PC-9 (cell line): ENCODE measurements around the gene RPL23. TPM values are rescaled to one million over a fixed set of nuclear protein-coding genes. Genes with fewer than 3 reads are reported as not detected.

Experiments
- BruUV-seq: library from RNA; stranded (reverse); fragments of 400-500 nt; replicated peaks from 2 replicates; lab custom pipeline; 2021; lab: Mats Ljungman, UMichigan
- CTCF ChIA-PET: fragments of 300-600 bp; sonication (Branson Sonifier 250); formaldehyde crosslinking; loops from one replicate; lab custom pipeline; 2022; ENCODE audit warnings: antibody characterized with exemption; lab: Charles Lee
- POLR2A ChIA-PET: fragments of 300-600 bp; sonication (Branson Sonifier 250); formaldehyde crosslinking; loops from one replicate; lab custom pipeline; 2022; ENCODE audit warnings: antibody characterized with exemption; ENCODE audit not compliant: unreplicated experiment; lab: Charles Lee
- DNase-seq, 2 experiments: peaks; one replicate each; pipeline versions ENCODE4 v3.0.0 to v3.0.0-alpha.2; 2015 to 2022; ENCODE audit warnings: mixed read lengths in 1 of 2
- H2AFZ ChIP-seq: fragments of 200-600 bp; sonication (generic); 2 replicates; pipeline ENCODE4 v1.8.1; 2017; ENCODE audit warnings: antibody characterized with exemption
- H3F3A ChIP-seq: fragments of 200-600 bp; sonication (generic); 2 replicates; pipeline ENCODE4 v1.8.1; 2017; ENCODE audit warnings: antibody characterized with exemption, mild to moderate bottlenecking, low read depth; ENCODE audit not compliant: insufficient read depth
- H3K27ac ChIP-seq: fragments of 200-600 bp; sonication (generic); 2 replicates; pipeline ENCODE4 v1.6.1; 2016; ENCODE audit warnings: mixed run types
- H3K27me3 ChIP-seq: fragments of 200-600 bp; sonication (generic); 2 replicates; pipeline ENCODE4 v1.6.1; 2016; ENCODE audit warnings: low read depth, mixed run types; ENCODE audit not compliant: insufficient read depth
- H3K36me3 ChIP-seq: fragments of 200-600 bp; sonication (generic); 2 replicates; pipeline ENCODE4 v1.6.1; 2016; ENCODE audit warnings: low read depth, mixed run types
- H3K4me1 ChIP-seq: fragments of 200-600 bp; sonication (generic); replicated peaks from 2 replicates; pipeline ENCODE4 v1.6.1; 2016; ENCODE audit warnings: mixed run types; ENCODE audit not compliant: insufficient read depth
- H3K4me2 ChIP-seq: fragments of 200-600 bp; sonication (generic); 2 replicates; pipeline ENCODE4 v1.6.1; 2017; ENCODE audit warnings: mixed run types
- H3K4me3 ChIP-seq: fragments of 200-600 bp; sonication (generic); 2 replicates; pipeline ENCODE4 v1.6.1; 2016; ENCODE audit warnings: mixed run types
- H3K79me2 ChIP-seq: fragments of 200-600 bp; sonication (generic); 2 replicates; pipeline ENCODE4 v1.6.1; 2017; ENCODE audit warnings: low read depth, mixed run types
- H3K9me2 ChIP-seq: fragments of 200-600 bp; sonication (generic); 2 replicates; pipeline ENCODE4 v1.8.1; 2017; ENCODE audit warnings: mild to moderate bottlenecking; ENCODE audit not compliant: insufficient read depth
- H3K9me3 ChIP-seq: fragments of 200-600 bp; sonication (generic); 2 replicates; pipeline ENCODE4 v1.8.1; 2016; ENCODE audit warnings: low read depth; ENCODE audit not compliant: insufficient read depth
- H4K20me1 ChIP-seq: fragments of 200-600 bp; sonication (generic); 2 replicates; pipeline ENCODE4 v1.8.1; 2017; ENCODE audit not compliant: insufficient read depth
- EZH2 ChIP-seq: fragments of 200-600 bp; sonication (generic); IDR thresholded peaks from 2 replicates; pipeline ENCODE4 v1.8.0; 2017; ENCODE audit warnings: antibody characterized with exemption, low read depth
- intact Hi-C: fragments of 100-400 bp; cut with micrococcal nuclease; formaldehyde crosslinking; loops from one replicate; pipeline ENCODE4 v1.10.0; 2022; ENCODE audit not compliant: unreplicated experiment
- total RNA-seq: library from RNA; stranded (reverse); gene quantifications from 2 replicates; pipeline ENCODE4 v1.2.3, GENCODE V29; 2021
- TF ChIP-seq, protein P1 (sequence below): fragments of 200-600 bp; sonication (generic); conservative IDR thresholded peaks from 2 replicates; pipeline ENCODE4 v1.6.1; 2017; ENCODE audit warnings: mixed run types, antibody characterized with exemption, mild to moderate bottlenecking, moderate library complexity

RPL23 gene
- total RNA-seq, 1 experiment from 2014 or later, result 1,146 TPM

DNA sequence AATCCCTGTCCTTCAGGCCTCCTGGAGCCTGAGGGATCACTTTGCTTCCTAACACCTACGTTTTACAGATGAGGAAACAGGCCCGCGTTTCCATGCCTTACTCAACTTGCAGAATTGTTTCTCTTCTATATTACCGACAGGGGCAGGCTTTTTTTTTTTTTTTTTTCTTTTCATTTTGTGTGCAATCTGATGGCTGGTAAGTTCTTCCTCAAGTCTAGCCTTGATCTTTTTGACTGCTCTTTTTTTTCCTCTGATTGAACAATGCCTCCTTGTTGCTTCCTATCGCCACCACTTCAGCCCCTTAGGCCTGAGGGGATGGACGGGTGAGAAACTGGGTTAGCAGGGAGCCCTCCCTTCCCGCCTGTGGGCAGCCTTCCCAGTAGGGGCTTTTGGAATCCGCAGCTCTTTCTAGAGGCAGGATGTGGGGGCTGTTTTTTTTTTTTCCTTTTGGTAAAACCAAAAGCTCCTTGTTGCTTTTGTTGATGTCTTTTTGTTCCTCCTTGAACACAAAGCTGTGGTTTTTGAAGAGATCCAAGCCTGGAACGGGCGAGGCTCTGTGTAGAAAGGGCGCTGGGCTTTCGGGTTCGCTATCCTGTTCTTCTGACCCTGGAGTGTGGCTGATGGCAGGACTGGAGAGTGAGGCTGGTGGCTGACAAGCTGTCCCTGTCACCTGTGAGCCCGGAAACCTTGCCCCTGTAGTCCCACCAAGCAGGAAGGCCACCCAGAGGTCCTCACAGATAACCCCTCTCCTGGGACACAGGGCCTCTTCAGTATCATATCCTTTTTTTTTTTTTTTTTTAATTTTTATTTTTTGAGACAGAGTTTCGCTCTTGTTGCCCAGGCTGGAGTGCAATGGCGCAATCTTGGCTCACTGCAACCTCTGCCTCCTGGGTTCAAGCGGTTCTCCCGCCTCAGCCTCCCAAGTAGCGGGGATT is 30.3 kb upstream of the RPL23 start:
- Histone ChIP-seq H3K27me3 (no peaks in the 10 kb centered on the region), H3K27ac (no peak overlapping the region), H2AFZ (no peak overlapping the region), H3F3A (peaks cover 59% of the 10 kb centered on the region), H3K36me3 (peaks cover 41% of the 10 kb centered on the region), H4K20me1 (peaks cover 79% of the 10 kb centered on the region), H3K4me1 (peaks cover 52% of the 10 kb centered on the region), H3K9me3 (no peaks in the 10 kb centered on the region), H3K4me3 (no peak overlapping the region), H3K9me2 (no peaks in the 10 kb centered on the region), H3K79me2 (peaks cover 90% of the 10 kb centered on the region), H3K4me2 (peak overlapping the region; percentile 21; the same call in 1 of the 2 replicates)
- ChIA-PET CTCF (interaction anchor here (0.7 kb wide), 1 partner anchor 118 kb away, joined by 5 read pairs; no protein-coding TSS in a partner anchor), POLR2A (interaction anchor here (0.7 kb wide), 1 partner anchor 52 kb away, joined by 10 read pairs; no protein-coding TSS in a partner anchor)
- BruUV-seq, result no TSS peak
- intact Hi-C loops, result no loop called here
- DNase-seq, result no peak
- TF ChIP-seq, protein P1, sequence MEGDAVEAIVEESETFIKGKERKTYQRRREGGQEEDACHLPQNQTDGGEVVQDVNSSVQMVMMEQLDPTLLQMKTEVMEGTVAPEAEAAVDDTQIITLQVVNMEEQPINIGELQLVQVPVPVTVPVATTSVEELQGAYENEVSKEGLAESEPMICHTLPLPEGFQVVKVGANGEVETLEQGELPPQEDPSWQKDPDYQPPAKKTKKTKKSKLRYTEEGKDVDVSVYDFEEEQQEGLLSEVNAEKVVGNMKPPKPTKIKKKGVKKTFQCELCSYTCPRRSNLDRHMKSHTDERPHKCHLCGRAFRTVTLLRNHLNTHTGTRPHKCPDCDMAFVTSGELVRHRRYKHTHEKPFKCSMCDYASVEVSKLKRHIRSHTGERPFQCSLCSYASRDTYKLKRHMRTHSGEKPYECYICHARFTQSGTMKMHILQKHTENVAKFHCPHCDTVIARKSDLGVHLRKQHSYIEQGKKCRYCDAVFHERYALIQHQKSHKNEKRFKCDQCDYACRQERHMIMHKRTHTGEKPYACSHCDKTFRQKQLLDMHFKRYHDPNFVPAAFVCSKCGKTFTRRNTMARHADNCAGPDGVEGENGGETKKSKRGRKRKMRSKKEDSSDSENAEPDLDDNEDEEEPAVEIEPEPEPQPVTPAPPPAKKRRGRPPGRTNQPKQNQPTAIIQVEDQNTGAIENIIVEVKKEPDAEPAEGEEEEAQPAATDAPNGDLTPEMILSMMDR, result no peak
- TF ChIP-seq EZH2, result no peak

DNA sequence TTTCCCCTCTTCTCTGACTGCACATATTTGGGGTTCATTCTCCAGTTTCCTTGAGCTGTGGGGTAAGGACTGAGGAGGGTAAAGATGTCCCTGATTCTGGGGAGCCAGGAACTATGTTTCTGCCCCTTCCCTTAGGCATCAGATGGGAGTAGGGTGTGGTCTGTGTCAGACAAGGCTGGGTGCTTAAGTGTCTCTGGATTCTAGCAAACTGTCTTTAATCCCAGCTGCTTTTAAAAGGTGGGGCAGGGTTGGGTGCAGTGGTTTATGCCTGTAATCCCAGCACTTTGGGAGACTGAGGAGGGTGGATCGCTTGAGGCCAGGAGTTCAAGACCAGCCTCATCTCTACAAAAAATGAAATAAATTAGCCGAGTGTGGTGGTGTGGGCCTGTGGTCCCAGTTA is 29.3 kb upstream of the RPL23 start:
- H4K20me1 ChIP-seq, result peaks cover 71% of the 10 kb centered on the region
- H3K9me3 ChIP-seq, result no peaks in the 10 kb centered on the region
- H3K4me2 ChIP-seq, result peak overlapping the region; percentile 21
- H3K27ac ChIP-seq, result no peak overlapping the region
- H2AFZ ChIP-seq, result no peak overlapping the region
- H3K79me2 ChIP-seq, result peaks cover 90% of the 10 kb centered on the region
- TF ChIP-seq, protein P1, result no peak
- TF ChIP-seq EZH2, result no peak
- H3K9me2 ChIP-seq, result no peaks in the 10 kb centered on the region
- H3K4me3 ChIP-seq, result no peak overlapping the region
- POLR2A ChIA-PET, result no interaction called here
- peaks cover 59% of the 10 kb centered on the region for H3F3A ChIP-seq
- CTCF ChIA-PET, result interaction anchor here (0.7 kb wide), 1 partner anchor 119 kb away, joined by 5 read pairs; no protein-coding TSS in a partner anchor
- intact Hi-C loops, result no loop called here
- peaks cover 62% of the 10 kb centered on the region for H3K4me1 ChIP-seq
- H3K27me3 ChIP-seq, result no peaks in the 10 kb centered on the region
- no TSS peak for BruUV-seq
- peaks cover 41% of the 10 kb centered on the region for H3K36me3 ChIP-seq
- no peak for DNase-seq

DNA sequence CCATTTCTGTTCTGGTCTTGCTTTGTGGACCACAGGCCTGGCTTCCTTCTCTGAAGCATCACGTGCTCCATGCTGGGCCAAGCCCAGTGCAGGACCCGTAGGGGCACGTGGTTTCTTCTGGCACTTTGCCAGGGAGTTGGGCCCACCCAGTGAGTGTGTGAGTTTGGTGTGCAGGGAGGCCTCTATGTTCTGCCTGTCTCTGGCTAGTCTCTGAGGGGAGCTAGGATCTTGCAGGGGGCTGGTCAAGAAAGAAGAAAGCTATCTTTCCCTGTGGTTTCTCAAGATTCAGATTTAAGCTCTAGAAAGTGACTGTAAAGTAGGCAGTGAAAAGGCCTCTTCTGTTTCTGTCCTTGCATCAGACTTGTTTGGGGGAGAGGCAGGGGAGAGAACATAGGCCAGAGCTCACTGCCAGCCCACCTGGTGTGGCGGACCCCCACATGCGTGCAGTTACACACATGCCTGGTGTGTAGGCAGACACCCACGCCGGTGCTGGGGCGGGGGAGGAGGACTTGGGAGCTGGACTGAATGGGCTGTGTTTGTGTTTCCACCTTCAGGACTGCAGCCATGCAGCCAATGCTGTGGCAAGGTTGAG is 28.2 kb upstream of the RPL23 start:
- no peak for DNase-seq
- ChIA-PET CTCF (no interaction called here), POLR2A (no interaction called here)
- H3K4me1 ChIP-seq, result peaks cover 73% of the 10 kb centered on the region
- H3K4me2 ChIP-seq, result peak overlapping the region; percentile 69
- BruUV-seq, result no TSS peak
- intact Hi-C loops, result no loop called here
- peaks cover 90% of the 10 kb centered on the region for H3K79me2 ChIP-seq
- no peaks in the 10 kb centered on the region for H3K9me2 ChIP-seq
- H3K36me3 ChIP-seq, result peaks cover 36% of the 10 kb centered on the region
- TF ChIP-seq EZH2, result no peak
- TF ChIP-seq, protein P1, result no peak
- no peak overlapping the region for H2AFZ ChIP-seq
- H3K9me3 ChIP-seq, result no peaks in the 10 kb centered on the region
- H3K27me3 ChIP-seq, result no peaks in the 10 kb centered on the region
- peaks cover 64% of the 10 kb centered on the region for H3F3A ChIP-seq
- H3K27ac ChIP-seq, result peak overlapping the region; percentile 77
- H4K20me1 ChIP-seq, result peaks cover 71% of the 10 kb centered on the region
- no peak overlapping the region for H3K4me3 ChIP-seq
